PC-3 (cell line): ENCODE results near the gene MORN1.

Source experiments
- CTCF ChIP-seq: fragments of 300-600 bp; sonication (generic); conservative IDR thresholded peaks from 2 replicates; pipeline ENCODE4 v1.5.1; 2017; ENCODE audit warnings: antibody characterized with exemption, low read depth, mild to moderate bottlenecking, low read length
- EZH2 ChIP-seq: fragments of 300-600 bp; sonication (generic); IDR thresholded peaks from one replicate; pipeline ENCODE4 v1.6.1; 2017; ENCODE audit warnings: antibody characterized with exemption, mild to moderate bottlenecking, low read length; ENCODE audit not compliant: unreplicated experiment
- EZH2phosphoT487 ChIP-seq: fragments of 300-600 bp; sonication (generic); IDR thresholded peaks from 2 replicates; pipeline ENCODE4 v1.6.1; 2018; ENCODE audit warnings: mild to moderate bottlenecking, antibody characterized with exemption, low read length, borderline replicate concordance

DNA sequence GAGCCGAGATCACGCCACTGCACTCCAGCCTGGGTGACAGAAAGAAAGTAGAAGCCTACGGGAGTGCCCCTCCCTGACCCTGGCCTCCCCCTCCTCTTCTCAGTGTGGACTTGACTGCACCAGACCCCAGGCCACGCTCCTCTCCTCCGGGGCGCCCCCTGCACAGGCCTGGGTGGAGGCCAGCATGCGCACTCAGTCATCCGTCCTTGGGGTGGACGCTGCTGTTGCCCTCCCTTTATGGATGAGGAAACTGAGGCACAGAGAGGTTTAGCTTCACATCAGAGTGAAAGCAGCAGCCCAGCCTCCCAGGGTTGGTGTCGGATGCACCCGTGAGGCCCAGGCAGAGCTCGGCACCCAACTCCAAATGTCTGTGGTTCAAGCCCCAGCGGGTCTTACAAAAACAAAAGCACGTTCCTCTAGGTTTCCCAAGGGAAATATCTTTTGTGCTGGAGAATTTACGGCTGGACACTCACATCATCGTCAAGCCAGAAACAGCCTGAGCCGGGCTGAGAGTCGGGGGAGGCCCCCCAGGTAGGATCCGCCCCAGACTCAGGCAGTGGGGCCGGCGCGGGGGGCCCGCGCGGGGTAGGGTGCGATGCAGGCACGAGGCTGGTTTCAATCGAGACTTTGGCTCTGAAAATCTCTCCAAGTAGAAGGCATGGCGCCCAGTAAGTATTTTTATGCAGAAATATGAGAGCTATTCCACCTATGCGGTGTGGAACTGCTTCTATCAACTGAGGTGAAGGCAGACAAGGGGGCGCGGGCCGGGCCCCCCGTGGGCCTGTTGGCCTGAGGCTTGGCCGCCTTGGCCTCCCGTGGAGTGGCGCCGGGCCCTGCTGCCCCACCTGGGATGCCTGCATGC lies 36.6 kb downstream of the MORN1 start:
- no peak for TF ChIP-seq CTCF
- no peak for TF ChIP-seq EZH2
- no peak for TF ChIP-seq EZH2phosphoT487
